Sigmoid colon (tissue), 7 donors: ENCODE data around the gene RIMKLB. TPM values are rescaled to one million over a fixed set of nuclear protein-coding genes. Genes with fewer than 3 reads are reported as not detected.
"Not testable (repeated sequence)": the region's sequence is repeated elsewhere in the genome, so short reads cannot be mapped to it uniquely, and the experiment has no call there.

Source experiments
- DNase-seq: peaks from one replicate; pipeline ENCODE4 v3.0.0-alpha.2; 2019
- H3K27ac ChIP-seq, 4 donors: fragments of 200-600 bp; sonication (generic); one replicate each; pipeline ENCODE4 v1.5.1; 2016 to 2019; ENCODE audit warnings: mild to moderate bottlenecking in 1 of 4
- H3K27me3 ChIP-seq, 3 donors: fragments of 200-600 bp; sonication (generic); one replicate each; pipeline ENCODE4 v1.5.1; 2019; ENCODE audit warnings: mild to moderate bottlenecking in 1 of 3
- H3K36me3 ChIP-seq, 4 donors: fragments of 200-600 bp; sonication (generic); one replicate each; pipeline ENCODE4 v1.5.1; 2016 to 2019
- H3K4me1 ChIP-seq, 4 donors: fragments of 200-600 bp; sonication (generic); one replicate each; pipeline ENCODE4 v1.5.1; 2017 to 2019
- H3K4me3 ChIP-seq, 4 donors: fragments of 200-600 bp; sonication (generic); one replicate each; pipeline ENCODE4 v1.5.1; 2017 to 2019; ENCODE audit warnings: mild to moderate bottlenecking in 2 of 4, moderate library complexity in 1 of 4
- H3K9me3 ChIP-seq, 4 donors: fragments of 200-600 bp in 3 of 4; sonication (generic) in 3 of 4; one replicate each; pipeline versions ENCODE4 v1.5.1 to v1.6.1; 2013 to 2019
- EP300 ChIP-seq, 4 donors: sonication (generic); formaldehyde crosslinking; IDR thresholded peaks; one replicate each; pipeline ENCODE4 v1.6.1; 2017; ENCODE audit warnings: antibody characterized with exemption in 4 of 4
- POLR2A ChIP-seq, 2 donors: fragments of 450-650 bp; IDR thresholded peaks; one replicate each; pipeline ENCODE4 v1.6.1; 2016; ENCODE audit warnings: antibody characterized with exemption in 2 of 2, mild to moderate bottlenecking in 2 of 2, moderate library complexity in 2 of 2
- POLR2AphosphoS5 ChIP-seq, 4 donors: sonication (generic); formaldehyde crosslinking; IDR thresholded peaks; one replicate each; pipeline ENCODE4 v1.6.1; 2017; ENCODE audit warnings: antibody characterized with exemption in 4 of 4
- WGBS, 2 donors: extraction: QIAGEN DNeasy Blood & Tissue Kit; methylation state at CpG; one replicate each; pipeline ENCODE4 v1.1.7; 2013; 5-methylcytosine and 5-hydroxymethylcytosine counted together
- intact Hi-C: fragments of 100-400 bp; cut with DNase I; formaldehyde crosslinking; loops from one replicate; pipeline ENCODE4 v1.15.1; 2023
- polyA plus RNA-seq, 3 donors: library from polyadenylated mRNA; stranded (reverse); fragments of 200-250 nt; gene quantifications; one replicate each; pipeline ENCODE4 v1.2.3, GENCODE V29; 2013
- total RNA-seq, 4 donors: library from RNA; depleted of rRNA; stranded (reverse); fragments of >200 nt; gene quantifications; one replicate each; pipeline ENCODE4 v1.1.0, GENCODE V29; 2016
- TF ChIP-seq, protein P1 (sequence below), 4 experiments: fragments of 450-650 bp in 3 of 4; fragments of 200-600 bp in 1 of 4; IDR thresholded peaks; one replicate each; pipeline ENCODE4 v1.5.1; 2016 to 2019; ENCODE audit warnings: antibody characterized with exemption in 4 of 4, mild to moderate bottlenecking in 3 of 4, moderate library complexity in 2 of 4
- donor health status: healthy with polysubstance abuse.
- donor health status: Bipolar disorder and iron deficiency.
- donor health status: healthy.

RIMKLB gene
- total and polyA plus RNA-seq, 7 donors: 0.23 to 60.4 (median 52.3) TPM

DNA sequence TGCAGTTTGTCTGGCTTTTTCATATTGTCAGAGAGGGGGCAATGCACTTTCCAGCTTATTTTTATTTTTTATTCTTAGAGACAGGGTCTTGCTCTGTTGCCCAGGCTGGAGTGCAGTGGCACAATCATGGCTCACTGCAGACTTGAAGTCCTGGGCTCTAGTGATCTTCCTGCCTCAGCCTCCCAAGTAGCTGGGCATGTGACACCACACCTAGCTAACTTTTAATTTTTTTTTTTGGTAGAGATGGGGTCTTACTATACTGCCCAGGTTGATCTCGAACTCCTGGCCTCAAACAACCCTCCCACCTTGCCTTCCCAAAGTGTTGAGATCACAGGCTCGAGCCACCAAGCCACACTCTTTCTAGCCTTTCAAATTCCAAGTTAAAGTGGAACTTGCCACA is 120.7 kb downstream of the RIMKLB start:
- Histone ChIP-seq H3K27me3 (no peaks in the 10 kb centered on the region), H3K36me3 (no peaks in the 10 kb centered on the region), H3K4me3 (no peak overlapping the region), H3K4me1 (peaks cover 0 to 3% (median 2%) of the 10 kb centered on the region in 4 donors), H3K27ac (no peak overlapping the region), H3K9me3 (no peaks in the 10 kb centered on the region)
- no peak for TF ChIP-seq POLR2A (IDR thresholded peaks at IDR 0.05)
- TF ChIP-seq EP300 (IDR thresholded peaks at IDR 0.05): no peak
- TF ChIP-seq, protein P1, sequence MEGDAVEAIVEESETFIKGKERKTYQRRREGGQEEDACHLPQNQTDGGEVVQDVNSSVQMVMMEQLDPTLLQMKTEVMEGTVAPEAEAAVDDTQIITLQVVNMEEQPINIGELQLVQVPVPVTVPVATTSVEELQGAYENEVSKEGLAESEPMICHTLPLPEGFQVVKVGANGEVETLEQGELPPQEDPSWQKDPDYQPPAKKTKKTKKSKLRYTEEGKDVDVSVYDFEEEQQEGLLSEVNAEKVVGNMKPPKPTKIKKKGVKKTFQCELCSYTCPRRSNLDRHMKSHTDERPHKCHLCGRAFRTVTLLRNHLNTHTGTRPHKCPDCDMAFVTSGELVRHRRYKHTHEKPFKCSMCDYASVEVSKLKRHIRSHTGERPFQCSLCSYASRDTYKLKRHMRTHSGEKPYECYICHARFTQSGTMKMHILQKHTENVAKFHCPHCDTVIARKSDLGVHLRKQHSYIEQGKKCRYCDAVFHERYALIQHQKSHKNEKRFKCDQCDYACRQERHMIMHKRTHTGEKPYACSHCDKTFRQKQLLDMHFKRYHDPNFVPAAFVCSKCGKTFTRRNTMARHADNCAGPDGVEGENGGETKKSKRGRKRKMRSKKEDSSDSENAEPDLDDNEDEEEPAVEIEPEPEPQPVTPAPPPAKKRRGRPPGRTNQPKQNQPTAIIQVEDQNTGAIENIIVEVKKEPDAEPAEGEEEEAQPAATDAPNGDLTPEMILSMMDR (IDR thresholded peaks at IDR 0.05): no peak
- TF ChIP-seq POLR2AphosphoS5 (IDR thresholded peaks at IDR 0.05): no peak
- WGBS, 2 donors: 76 to 94% methylated on average over 2 of the region's 2 CpGs
- intact Hi-C loops: no loop called here
- no peak for DNase-seq

DNA sequence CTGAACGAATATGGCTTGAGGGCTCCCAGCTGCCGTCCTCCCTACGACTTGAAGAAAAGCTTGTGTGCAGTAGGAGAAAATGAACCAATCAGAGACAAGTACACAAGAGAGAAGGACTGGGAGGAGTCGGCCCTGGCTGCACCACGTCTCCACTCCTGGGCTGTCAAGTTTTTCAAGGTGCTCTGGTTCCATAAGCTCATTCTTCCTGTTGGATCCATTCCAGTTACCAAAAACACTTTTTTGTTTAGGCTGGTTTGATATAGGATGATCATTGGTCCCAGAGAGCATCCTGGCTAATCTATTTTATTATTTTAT is 121.8 kb downstream of the RIMKLB start:
- Histone ChIP-seq H3K36me3 (no peaks in the 10 kb centered on the region), H3K4me1 (peaks cover 0 to 12% (median 4%) of the 10 kb centered on the region in 4 donors), H3K27me3 (no peaks in the 10 kb centered on the region), H3K4me3 (no peak overlapping the region), H3K9me3 (no peaks in the 10 kb centered on the region), H3K27ac (no peak overlapping the region)
- intact Hi-C loops: no loop called here
- no peak for DNase-seq
- 32 to 63% methylated on average over 5 of the region's 5 CpGs for WGBS, 2 donors
- TF ChIP-seq POLR2A (IDR thresholded peaks at IDR 0.05) (no peak), POLR2AphosphoS5 (IDR thresholded peaks at IDR 0.05) (no peak), EP300 (IDR thresholded peaks at IDR 0.05) (no peak)
- TF ChIP-seq, protein P1 (IDR thresholded peaks at IDR 0.05): no peak

DNA sequence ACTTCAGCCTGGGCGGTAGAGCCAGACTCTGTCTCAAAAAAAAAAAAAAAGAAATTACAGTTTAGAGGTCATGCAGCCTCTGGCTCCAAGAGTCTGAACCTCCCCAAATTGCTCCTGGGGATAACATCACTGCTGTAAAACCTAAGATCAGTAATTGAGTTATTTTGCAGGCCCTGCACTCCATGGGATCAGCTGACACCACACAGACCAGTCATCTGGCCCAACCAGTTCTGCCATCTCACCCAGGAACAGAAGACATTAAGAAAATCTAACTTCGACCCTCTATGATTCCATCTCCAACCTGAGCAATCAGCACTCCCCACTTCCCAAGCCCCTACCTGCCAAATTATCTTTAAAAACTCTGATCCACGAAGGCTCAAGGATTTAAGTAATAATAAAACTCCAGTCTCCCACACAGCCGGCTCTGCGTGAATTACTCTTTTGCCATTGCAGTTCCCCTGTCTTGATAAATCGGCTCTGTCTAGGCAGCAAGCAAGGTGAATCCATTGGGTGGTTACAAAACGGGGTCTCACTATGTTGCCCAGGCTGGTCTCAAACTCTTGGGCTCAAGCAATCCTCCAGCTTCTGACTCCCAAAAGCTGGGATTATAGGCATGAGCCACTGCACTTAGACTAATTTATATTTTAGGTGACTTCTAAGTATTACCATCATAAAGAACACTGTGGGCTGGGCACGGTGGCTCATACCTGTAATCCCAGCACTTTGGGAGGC is 123.1 kb downstream of the RIMKLB start:
- H3K9me3 ChIP-seq, H3K4me3 ChIP-seq, H3K27me3 ChIP-seq, intact Hi-C loops, DNase-seq, H3K36me3 ChIP-seq, H3K27ac ChIP-seq: not testable (repeated sequence)
- peaks cover 0 to 12% (median 4%) of the 10 kb centered on the region in 4 donors for H3K4me1 ChIP-seq
- WGBS, 2 donors: 82 to 93% methylated on average over 8 of the region's 8 CpGs

DNA sequence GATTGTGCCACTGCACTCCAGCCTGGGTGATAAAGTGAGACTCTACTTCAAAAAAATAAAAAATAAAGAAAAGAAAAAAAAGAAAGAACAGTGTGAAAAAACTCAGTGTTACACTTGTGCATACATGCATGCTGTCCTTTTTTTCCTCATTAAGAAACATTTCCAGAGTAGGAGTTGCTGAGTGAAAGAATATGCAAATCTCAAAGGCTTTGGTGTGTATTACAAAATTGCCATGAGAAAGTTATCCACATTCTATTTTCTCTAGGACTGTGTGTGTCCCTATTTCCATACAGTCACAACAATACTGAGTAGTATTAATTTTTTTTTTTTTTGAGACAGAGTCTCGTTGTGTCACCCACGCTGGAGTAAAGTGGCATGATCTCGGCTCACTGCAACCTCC is 123.8 kb downstream of the RIMKLB start:
- Histone ChIP-seq H3K27me3 (no peaks in the 10 kb centered on the region), H3K36me3 (no peaks in the 10 kb centered on the region), H3K4me1 (peaks cover 0 to 12% (median 4%) of the 10 kb centered on the region in 4 donors), H3K9me3 (no peaks in the 10 kb centered on the region), H3K27ac (no peak overlapping the region), H3K4me3 (no peak overlapping the region)
- 74 to 91% methylated on average over 3 of the region's 3 CpGs for WGBS, 2 donors
- intact Hi-C loops: no loop called here
- DNase-seq: no peak
- no peak for TF ChIP-seq POLR2AphosphoS5 (IDR thresholded peaks at IDR 0.05)
- no peak for TF ChIP-seq POLR2A (IDR thresholded peaks at IDR 0.05)
- no peak for TF ChIP-seq EP300 (IDR thresholded peaks at IDR 0.05)
- TF ChIP-seq, protein P1 (IDR thresholded peaks at IDR 0.05): no peak

DNA sequence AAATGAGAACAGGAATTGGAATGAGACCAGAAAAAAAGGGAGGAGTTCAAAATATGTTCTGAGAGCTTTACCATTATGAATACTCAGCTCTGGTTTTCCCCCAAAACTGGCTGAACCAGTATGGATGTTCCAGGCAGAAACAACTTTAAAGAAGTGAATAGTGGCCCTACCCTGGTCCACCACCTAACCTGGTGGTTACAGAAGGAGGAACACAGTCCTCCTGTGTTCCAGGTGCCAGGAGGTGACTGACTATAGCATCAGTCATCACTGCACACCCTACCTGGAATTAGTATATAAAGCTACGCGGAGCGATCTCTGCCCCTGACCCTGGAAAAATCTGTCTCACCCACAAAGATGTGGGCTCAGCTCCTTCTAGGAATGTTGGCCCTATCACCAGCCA is 124.5 kb downstream of the RIMKLB start, which contains the start of gene A2ML1:
A2ML1 (plus strand) TSS at position 324 of the 400 bp plus-strand sequence; CDS start at position 355, 31 bp downstream.
- Histone ChIP-seq H3K4me1 (peaks cover 0 to 12% (median 4%) of the 10 kb centered on the region in 4 donors), H3K9me3 (no peaks in the 10 kb centered on the region), H3K27me3 (no peaks in the 10 kb centered on the region), H3K36me3 (no peaks in the 10 kb centered on the region), H3K4me3 (no peak within 1 kb of the TSS), H3K27ac (peak within 1 kb of the TSS in 1 of 4 donors; percentile 4)
- intact Hi-C loops: no loop called here
- TF ChIP-seq POLR2A (IDR thresholded peaks at IDR 0.05) (no peak), EP300 (IDR thresholded peaks at IDR 0.05) (no peak), POLR2AphosphoS5 (IDR thresholded peaks at IDR 0.05) (no peak)
- TF ChIP-seq, protein P1 (IDR thresholded peaks at IDR 0.05): no peak
- 85 to 94% methylated on average over 3 of the region's 3 CpGs for WGBS, 2 donors
- no peak for DNase-seq
